Measurements from ENCODE around the gene SKOR1.

The SKOR1 gene

GRCh38 chr15:67834581-67835296, 9.4 kb downstream of the SKOR1 start:
- no peak for DNase-seq (ENCODE audit: low read depth, low spot score)
- TF ChIP-seq, protein P1, sequence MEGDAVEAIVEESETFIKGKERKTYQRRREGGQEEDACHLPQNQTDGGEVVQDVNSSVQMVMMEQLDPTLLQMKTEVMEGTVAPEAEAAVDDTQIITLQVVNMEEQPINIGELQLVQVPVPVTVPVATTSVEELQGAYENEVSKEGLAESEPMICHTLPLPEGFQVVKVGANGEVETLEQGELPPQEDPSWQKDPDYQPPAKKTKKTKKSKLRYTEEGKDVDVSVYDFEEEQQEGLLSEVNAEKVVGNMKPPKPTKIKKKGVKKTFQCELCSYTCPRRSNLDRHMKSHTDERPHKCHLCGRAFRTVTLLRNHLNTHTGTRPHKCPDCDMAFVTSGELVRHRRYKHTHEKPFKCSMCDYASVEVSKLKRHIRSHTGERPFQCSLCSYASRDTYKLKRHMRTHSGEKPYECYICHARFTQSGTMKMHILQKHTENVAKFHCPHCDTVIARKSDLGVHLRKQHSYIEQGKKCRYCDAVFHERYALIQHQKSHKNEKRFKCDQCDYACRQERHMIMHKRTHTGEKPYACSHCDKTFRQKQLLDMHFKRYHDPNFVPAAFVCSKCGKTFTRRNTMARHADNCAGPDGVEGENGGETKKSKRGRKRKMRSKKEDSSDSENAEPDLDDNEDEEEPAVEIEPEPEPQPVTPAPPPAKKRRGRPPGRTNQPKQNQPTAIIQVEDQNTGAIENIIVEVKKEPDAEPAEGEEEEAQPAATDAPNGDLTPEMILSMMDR (IDR thresholded peaks at IDR 0.05; ENCODE audit: insufficient read depth, low read length, missing control alignments) = no peak
- peak overlapping the region; percentile 8; the same call in 1 of the 2 replicates for H3K4me3 ChIP-seq (ENCODE audit: low read depth, low read length)
- ChIA-PET CTCF (interaction anchor here (1.5 to 5.7 kb wide), 4 partner anchors 328 to 378 kb away, joined by 4 to 149 read pairs (median 34); no protein-coding TSS in a partner anchor), POLR2A (no interaction called here)

DNA sequence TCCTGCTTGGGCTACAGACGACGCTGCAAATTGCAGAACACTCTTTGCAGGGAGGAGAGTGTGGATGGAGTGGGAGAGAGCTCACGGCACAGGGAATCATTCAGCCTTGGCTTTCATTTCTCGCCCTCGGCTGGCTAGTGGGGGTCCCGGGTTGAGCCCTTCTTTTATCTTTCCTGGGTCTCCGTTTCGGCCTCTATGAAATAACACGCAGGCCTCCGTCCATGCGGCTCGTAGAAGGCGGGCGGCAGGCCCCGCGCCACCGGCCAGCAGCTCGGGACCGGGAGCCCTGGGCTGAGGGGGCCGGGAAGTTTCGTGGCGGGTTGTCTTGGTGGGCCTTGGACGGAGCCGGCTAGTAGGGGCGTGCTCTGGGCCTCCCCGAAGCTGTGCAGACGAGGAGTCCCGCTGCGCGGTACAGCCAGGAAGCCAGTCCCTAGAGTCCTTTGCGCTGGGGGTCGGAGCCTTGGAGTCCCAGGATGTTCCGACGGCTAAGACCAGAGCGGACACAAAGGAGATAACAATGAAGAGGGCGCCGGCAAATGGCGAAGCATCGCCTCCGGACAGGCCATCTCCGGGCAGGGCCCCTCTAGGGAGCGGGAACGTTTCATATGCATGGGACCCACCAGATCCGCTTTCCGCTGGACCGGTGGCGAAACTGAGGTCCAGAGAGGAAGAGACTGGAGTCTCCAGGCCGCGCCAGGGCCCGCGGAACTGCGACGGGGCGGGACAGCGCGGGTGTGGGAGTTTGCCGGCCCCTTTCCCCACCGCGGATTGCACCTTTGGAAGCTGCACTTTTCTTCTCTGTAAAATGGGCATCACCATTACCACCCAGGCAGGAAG, 10.2 kb downstream of the SKOR1 start:
- POLR2A ChIA-PET = no interaction called here
- peak overlapping the region; percentile 38 for H3K4me3 ChIP-seq (ENCODE audit: low read depth, low read length)
- CTCF ChIA-PET = interaction anchor here (0.7 to 5.7 kb wide), 27 partner anchors 11 to 895 kb away, joined by 3 to 149 read pairs (median 4); partner anchors contain the start of genes MAP2K5 and SKOR1
- TF ChIP-seq, protein P1 (IDR thresholded peaks at IDR 0.05; ENCODE audit: insufficient read depth, low read length, missing control alignments) = no peak
- no peak for DNase-seq (ENCODE audit: low read depth, low spot score)

DNA sequence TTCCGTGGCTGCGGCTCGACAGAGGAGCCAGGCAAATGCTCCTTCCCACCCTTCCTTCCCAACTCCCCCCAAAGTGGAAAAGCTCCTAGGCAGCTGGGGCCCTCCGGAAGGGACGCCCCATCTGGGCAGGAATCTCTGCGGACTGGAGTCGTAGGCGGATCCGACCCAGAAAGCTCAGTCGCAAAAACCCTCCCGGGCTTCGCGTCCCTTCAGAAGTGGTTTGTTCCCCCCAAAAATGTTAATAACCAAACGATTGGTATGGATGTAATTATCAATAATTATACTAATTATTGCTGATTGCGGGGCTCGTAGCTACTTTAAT, 10.8 kb downstream of the SKOR1 start:
- TF ChIP-seq, protein P1 (IDR thresholded peaks at IDR 0.05; ENCODE audit: insufficient read depth, low read length, missing control alignments) = no peak
- peak overlapping the region; percentile 38 for H3K4me3 ChIP-seq (ENCODE audit: low read depth, low read length)
- ChIA-PET POLR2A (no interaction called here), CTCF (interaction anchor here (0.7 to 5.7 kb wide), 27 partner anchors 11 to 895 kb away, joined by 3 to 149 read pairs (median 4); partner anchors contain the start of genes MAP2K5 and SKOR1)
- DNase-seq (ENCODE audit: low read depth, low spot score) = no peak

GRCh38 chr15:67836477-67836876, 11.2 kb downstream of the SKOR1 start:
- H3K4me3 ChIP-seq (ENCODE audit: low read depth, low read length) = no peak overlapping the region
- ChIA-PET CTCF (interaction anchor here (0.7 to 5.7 kb wide), 29 partner anchors 10 to 896 kb away, joined by 3 to 149 read pairs (median 4); partner anchors contain the start of genes MAP2K5 and SKOR1), POLR2A (no interaction called here)
- TF ChIP-seq, protein P1 (IDR thresholded peaks at IDR 0.05; ENCODE audit: insufficient read depth, low read length, missing control alignments) = peak; percentile 53
- no peak for DNase-seq (ENCODE audit: low read depth, low spot score)

- CTCF ChIA-PET = interaction anchor here (0.8 to 5.7 kb wide), 11 partner anchors 10 to 901 kb away, joined by 3 to 149 read pairs (median 6); no protein-coding TSS in a partner anchor
Measured at GRCh38 chr15:67836955-67837354, 11.6 kb downstream of the SKOR1 start.

More at GRCh38 chr15:67836955-67837354, 11.6 kb downstream of the SKOR1 start:
- POLR2A ChIA-PET = no interaction called here
- H3K4me3 ChIP-seq (ENCODE audit: low read depth, low read length) = no peak overlapping the region
- TF ChIP-seq, protein P1 (IDR thresholded peaks at IDR 0.05; ENCODE audit: insufficient read depth, low read length, missing control alignments) = no peak
- DNase-seq (ENCODE audit: low read depth, low spot score) = no peak
